ENCODE measurements around the gene KLHL9.

DNA sequence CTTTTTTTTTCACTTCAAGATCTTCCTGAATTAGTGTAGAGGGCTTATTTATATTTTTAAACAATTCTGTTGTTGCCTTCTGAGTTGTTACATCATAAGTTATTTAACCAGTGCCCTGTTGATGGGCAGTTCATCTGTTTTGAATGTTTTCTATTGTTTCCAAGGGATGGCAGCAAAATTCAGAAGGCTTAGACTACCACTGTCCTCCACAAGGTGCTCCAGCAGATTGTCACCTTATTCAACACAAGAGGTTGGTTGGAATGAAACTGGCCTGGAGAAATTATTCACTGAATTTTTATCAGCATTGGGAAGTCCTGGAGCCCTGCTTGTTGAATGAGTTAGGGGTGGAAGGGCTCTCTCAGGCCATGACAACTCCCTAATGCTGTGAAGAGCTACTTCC, 1.3 kb upstream of the KLHL9 start:
- TF ChIP-seq EZH2phosphoT487 (IDR thresholded peaks at IDR 0.05; ENCODE audit: borderline replicate concordance, low read depth, low read length): no peak
- TF ChIP-seq, protein P1, sequence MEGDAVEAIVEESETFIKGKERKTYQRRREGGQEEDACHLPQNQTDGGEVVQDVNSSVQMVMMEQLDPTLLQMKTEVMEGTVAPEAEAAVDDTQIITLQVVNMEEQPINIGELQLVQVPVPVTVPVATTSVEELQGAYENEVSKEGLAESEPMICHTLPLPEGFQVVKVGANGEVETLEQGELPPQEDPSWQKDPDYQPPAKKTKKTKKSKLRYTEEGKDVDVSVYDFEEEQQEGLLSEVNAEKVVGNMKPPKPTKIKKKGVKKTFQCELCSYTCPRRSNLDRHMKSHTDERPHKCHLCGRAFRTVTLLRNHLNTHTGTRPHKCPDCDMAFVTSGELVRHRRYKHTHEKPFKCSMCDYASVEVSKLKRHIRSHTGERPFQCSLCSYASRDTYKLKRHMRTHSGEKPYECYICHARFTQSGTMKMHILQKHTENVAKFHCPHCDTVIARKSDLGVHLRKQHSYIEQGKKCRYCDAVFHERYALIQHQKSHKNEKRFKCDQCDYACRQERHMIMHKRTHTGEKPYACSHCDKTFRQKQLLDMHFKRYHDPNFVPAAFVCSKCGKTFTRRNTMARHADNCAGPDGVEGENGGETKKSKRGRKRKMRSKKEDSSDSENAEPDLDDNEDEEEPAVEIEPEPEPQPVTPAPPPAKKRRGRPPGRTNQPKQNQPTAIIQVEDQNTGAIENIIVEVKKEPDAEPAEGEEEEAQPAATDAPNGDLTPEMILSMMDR (conservative IDR thresholded peaks at IDR 0.05; ENCODE audit: low read length): peak; percentile 32; the same call in 1 of the 2 replicates

All from OCI-LY7 (cell line).